Thymus (tissue), 11 donors: ENCODE measurements around the gene RGS7. TPM values are rescaled to one million over a fixed set of nuclear protein-coding genes. Genes with fewer than 3 reads are reported as not detected.
A peak's percentile ranks its signal among the peaks of the same experiment; 100 is the strongest.

ENCODE experiments used
- DNase-seq, 9 donors: peaks; one replicate each; pipeline ENCODE4 v3.0.0-alpha.2; 2013; ENCODE audit warnings: low spot score in 9 of 9, low read depth in 6 of 9, missing footprints in 1 of 9
- H3K27ac ChIP-seq, 2 donors: one replicate each; pipeline ENCODE4 v1.5.1; 2013; ENCODE audit warnings: control low read depth in 1 of 2, low read depth in 1 of 2, low read length in 1 of 2, mild to moderate bottlenecking in 1 of 2, moderate library complexity in 1 of 2
- H3K27me3 ChIP-seq, 2 donors: one replicate each; pipeline ENCODE4 v1.5.1; 2013; ENCODE audit warnings: low read length in 1 of 2; ENCODE audit not compliant: control insufficient read depth in 2 of 2, insufficient read depth in 1 of 2
- H3K36me3 ChIP-seq, 2 donors: one replicate each; pipeline ENCODE4 v1.5.1; 2013; ENCODE audit warnings: low read length in 1 of 2, mild to moderate bottlenecking in 1 of 2, moderate library complexity in 1 of 2; ENCODE audit not compliant: control insufficient read depth in 2 of 2, insufficient read depth in 2 of 2
- H3K4me1 ChIP-seq, 2 donors: one replicate each; pipeline ENCODE4 v1.5.1; 2013; ENCODE audit warnings: low read length in 2 of 2; ENCODE audit not compliant: control insufficient read depth in 2 of 2, insufficient read depth in 2 of 2
- H3K4me3 ChIP-seq, 2 donors: one replicate each; pipeline ENCODE4 v1.5.1; 2013; ENCODE audit warnings: low read length in 2 of 2, control low read depth in 1 of 2, mild to moderate bottlenecking in 1 of 2
- H3K9me3 ChIP-seq, 2 donors: one replicate each; pipeline ENCODE4 v1.5.1; 2013; ENCODE audit warnings: low read length in 1 of 2, mild to moderate bottlenecking in 1 of 2; ENCODE audit not compliant: control insufficient read depth in 2 of 2, insufficient read depth in 1 of 2
- WGBS: extraction: QIAGEN DNeasy Blood & Tissue Kit; methylation state at CpG from one replicate; pipeline ENCODE4 v1.1.7; 2013; 5-methylcytosine and 5-hydroxymethylcytosine counted together
- polyA plus RNA-seq: library from polyadenylated mRNA; stranded (reverse); fragments of 200-250 nt; gene quantifications from one replicate; pipeline ENCODE4 v1.2.3, GENCODE V29; 2013
- total RNA-seq: library from RNA; stranded (reverse); fragments of 120-200 nt; gene quantifications from one replicate; pipeline ENCODE4 v1.2.4, GENCODE V29; 2013
- donor health status: healthy.

Gene RGS7
- total and polyA plus RNA-seq, 2 donors = 0.05 to 0.07 TPM

DNA sequence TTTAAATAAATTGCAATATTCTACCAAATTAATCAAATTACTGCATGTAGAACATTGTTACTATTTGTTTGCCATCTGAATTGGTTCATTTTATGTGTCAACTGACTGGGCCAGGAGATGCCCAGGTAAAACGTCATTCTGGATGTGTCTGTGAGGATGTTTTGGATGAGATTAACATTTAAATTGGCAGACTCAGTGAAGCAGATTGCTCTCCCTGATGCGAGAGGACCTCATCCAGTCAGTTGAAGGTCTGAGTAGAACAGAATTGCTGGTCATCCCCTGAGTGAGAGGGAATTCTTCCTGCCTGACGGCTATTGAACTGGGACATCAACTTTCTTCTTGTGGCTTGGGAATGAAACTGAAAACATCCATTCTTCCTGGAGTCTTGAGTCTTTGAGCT lies 623.0 kb downstream of the RGS7 start:
- no peaks in the 10 kb centered on the region for H3K4me1 ChIP-seq
- no peaks in the 10 kb centered on the region for H3K9me3 ChIP-seq
- no peak for DNase-seq
- no peak overlapping the region for H3K4me3 ChIP-seq
- WGBS = 86% methylated on average over 3 of the region's 3 CpGs
- H3K36me3 ChIP-seq = no peaks in the 10 kb centered on the region
- H3K27me3 ChIP-seq = no peaks in the 10 kb centered on the region
- no peak overlapping the region for H3K27ac ChIP-seq

GRCh38 chr1:240732390-240732789 lies 624.6 kb downstream of the RGS7 start:
- peak in 4 of 9 donors; percentile 2 to 15 (median 4) for DNase-seq
- Histone ChIP-seq H3K9me3 (no peaks in the 10 kb centered on the region), H3K36me3 (no peaks in the 10 kb centered on the region), H3K4me1 (no peaks in the 10 kb centered on the region), H3K4me3 (no peak overlapping the region), H3K27ac (no peak overlapping the region), H3K27me3 (no peaks in the 10 kb centered on the region)
- WGBS = 17% methylated on average over 5 of the region's 5 CpGs

Other genes starting within 250 kb of the RGS7 start
- gene FH, start 162.6 kb upstream of the RGS7 start, total RNA-seq = 39.2 TPM
- gene FH, start 162.6 kb upstream of the RGS7 start, polyA plus RNA-seq = 31.4 TPM
- gene KMO, start 175.2 kb upstream of the RGS7 start, total RNA-seq = 0.94 TPM
- gene KMO, start 175.2 kb upstream of the RGS7 start, polyA plus RNA-seq = 3.0 TPM